ENCODE measurements around the gene RASSF1.

DNA sequence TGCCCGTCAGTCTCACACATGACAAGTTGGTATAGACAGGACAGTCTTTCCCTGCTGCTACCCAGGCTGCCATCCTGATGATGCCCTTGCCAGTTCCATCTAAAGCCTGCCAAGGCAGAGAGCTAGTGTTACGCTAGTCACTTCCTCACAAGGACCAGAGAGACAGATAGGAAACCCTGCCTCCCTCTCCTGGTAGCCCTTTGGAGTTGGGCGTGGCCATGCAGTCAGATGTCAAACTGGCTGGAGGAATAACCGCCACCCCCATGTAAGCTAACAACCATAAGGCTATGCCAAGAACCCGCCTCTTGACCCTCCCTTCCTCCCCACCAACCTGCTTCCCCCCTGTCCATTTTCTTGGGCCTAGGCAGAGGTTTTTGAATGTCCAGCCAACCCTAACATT lies 15.9 kb upstream of the RASSF1 start:
- no peak for TF ChIP-seq RCOR1 (IDR thresholded peaks at IDR 0.05; ENCODE audit: insufficient replicate concordance, low read length)
- TF ChIP-seq, protein P1, sequence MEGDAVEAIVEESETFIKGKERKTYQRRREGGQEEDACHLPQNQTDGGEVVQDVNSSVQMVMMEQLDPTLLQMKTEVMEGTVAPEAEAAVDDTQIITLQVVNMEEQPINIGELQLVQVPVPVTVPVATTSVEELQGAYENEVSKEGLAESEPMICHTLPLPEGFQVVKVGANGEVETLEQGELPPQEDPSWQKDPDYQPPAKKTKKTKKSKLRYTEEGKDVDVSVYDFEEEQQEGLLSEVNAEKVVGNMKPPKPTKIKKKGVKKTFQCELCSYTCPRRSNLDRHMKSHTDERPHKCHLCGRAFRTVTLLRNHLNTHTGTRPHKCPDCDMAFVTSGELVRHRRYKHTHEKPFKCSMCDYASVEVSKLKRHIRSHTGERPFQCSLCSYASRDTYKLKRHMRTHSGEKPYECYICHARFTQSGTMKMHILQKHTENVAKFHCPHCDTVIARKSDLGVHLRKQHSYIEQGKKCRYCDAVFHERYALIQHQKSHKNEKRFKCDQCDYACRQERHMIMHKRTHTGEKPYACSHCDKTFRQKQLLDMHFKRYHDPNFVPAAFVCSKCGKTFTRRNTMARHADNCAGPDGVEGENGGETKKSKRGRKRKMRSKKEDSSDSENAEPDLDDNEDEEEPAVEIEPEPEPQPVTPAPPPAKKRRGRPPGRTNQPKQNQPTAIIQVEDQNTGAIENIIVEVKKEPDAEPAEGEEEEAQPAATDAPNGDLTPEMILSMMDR (conservative IDR thresholded peaks at IDR 0.05; ENCODE audit: low read depth, low read length) = no peak

All from IMR-90 (cell line).